ENCODE data around the gene SRA1.

DNA sequence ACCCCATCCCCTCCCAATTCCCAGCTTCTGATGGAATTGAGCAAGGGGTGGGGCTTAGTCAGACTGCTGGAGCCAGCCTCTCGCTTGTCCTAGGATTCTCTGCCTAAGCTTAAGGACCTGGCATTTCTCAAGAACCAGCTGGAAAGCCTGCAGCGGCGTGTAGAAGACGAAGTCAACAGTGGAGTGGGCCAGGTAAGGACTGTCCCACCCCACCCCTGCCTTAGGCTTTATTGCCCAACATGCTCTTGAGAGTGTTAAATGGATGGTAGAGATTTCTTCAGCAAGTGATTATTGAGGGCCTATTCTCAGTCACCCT lies 8.5 kb upstream of the SRA1 start:
- no peak for TF ChIP-seq CTCF (IDR thresholded peaks at IDR 0.05)
- TF ChIP-seq EZH2 (IDR thresholded peaks at IDR 0.05): no peak
- TF ChIP-seq EZH2phosphoT487 (IDR thresholded peaks at IDR 0.05): no peak

Data from neural progenitor cell (in vitro differentiated cells).